GM18517 (cell line): ENCODE results near the gene MYL7.

Experiments used
- ATAC-seq: cut with Tn5 transposase; IDR thresholded peaks from one replicate; pipeline ENCODE4 v1.9.1; 2021; ENCODE audit warnings: mild to moderate bottlenecking, moderate library complexity; ENCODE audit not compliant: unreplicated experiment

MYL7 gene

DNA sequence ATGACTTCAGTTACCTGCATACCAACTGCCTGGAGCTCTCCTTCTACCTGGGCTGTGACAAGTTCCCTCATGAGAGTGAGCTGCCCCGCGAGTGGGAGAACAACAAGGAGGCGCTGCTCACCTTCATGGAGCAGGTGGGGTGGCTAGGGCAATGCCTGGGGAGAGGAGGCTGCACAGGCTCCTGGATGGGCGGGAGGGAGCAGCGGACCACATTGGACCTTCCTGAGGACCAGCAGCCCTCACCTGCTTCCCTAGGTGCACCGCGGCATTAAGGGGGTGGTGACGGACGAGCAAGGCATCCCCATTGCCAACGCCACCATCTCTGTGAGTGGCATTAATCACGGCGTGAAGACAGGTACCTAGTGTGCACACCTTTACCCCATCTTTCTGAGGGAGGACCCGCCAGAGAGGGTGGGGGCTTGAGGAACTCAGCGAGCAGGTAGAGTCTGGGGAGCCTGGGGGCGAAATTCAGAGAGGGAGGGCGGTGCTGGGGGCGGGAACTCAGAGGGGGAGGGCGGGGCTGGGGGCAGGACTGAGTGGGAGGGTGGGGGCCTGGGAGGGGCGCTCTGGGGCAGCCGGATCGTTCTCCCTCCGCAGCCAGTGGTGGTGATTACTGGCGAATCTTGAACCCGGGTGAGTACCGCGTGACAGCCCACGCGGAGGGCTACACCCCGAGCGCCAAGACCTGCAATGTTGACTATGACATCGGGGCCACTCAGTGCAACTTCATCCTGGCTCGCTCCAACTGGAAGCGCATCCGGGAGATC is 28.0 kb downstream of the MYL7 start:
- ATAC-seq: no peak

- no peak for ATAC-seq
Measured at GRCh38 chr7:44112231-44112996, 28.7 kb downstream of the MYL7 start.

DNA sequence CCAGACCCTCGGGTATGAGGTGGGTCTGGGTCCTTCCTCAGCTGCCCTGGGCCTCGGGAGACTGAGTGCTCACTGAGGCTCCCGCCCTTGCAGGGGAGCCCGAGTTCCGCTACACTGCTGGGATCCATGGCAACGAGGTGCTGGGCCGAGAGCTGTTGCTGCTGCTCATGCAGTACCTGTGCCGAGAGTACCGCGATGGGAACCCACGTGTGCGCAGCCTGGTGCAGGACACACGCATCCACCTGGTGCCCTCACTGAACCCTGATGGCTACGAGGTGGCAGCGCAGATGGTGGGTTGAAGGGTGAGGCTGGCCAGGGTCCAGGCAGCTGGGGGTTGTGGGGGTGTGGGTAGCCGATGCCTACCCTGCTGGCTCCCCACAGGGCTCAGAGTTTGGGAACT is 29.4 kb downstream of the MYL7 start:
- no peak for ATAC-seq

DNA sequence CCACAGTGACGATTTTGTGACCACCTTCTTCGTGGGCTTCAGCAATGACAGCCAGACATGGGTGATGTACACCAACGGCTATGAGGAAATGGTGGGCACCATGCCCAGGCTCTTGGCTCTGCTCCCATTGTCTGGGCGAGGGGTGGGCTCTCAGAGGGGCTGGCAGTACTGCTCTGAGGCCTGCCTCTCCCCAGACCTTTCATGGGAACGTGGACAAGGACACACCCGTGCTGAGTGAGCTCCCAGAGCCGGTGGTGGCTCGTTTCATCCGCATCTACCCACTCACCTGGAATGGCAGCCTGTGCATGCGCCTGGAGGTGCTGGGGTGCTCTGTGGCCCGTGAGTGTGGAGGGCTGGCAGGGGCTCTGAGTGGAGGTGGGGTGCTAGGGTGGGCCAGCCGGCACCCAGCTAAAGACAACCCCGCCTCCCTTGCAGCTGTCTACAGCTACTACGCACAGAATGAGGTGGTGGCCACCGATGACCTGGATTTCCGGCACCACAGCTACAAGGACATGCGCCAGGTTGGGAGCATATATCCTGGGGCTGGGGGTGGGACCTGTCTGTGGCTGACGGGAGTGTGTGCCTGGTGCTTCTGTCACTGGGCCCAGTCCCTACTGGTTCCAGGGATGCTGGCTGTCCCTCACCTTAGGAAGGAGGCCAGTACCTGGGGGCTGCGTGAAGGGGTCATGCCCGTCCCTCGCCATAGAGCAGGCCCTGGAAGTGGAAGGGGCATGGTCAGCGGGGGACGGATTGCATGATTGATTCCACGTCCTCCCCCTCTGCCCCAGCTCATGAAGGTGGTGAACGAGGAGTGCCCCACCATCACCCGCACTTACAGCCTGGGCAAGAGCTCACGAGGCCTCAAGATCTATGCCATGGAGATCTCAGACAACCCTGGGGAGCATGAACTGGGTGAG is 30.2 kb downstream of the MYL7 start:
- no peak for ATAC-seq

DNA sequence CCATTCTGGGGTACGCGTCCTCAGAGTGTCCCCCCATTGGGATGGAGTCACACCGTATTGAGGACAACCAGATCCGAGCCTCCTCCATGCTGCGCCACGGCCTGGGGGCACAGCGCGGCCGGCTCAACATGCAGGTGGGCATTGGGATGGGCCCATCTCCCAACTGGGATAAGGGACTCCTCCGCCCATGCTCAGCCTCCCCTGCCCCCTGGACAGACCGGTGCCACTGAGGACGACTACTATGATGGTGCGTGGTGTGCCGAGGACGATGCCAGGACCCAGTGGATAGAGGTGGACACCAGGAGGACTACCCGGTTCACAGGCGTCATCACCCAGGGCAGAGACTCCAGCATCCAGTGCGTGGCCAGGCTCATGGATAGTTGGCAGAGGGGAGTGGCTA is 31.1 kb downstream of the MYL7 start:
- no peak for ATAC-seq

DNA sequence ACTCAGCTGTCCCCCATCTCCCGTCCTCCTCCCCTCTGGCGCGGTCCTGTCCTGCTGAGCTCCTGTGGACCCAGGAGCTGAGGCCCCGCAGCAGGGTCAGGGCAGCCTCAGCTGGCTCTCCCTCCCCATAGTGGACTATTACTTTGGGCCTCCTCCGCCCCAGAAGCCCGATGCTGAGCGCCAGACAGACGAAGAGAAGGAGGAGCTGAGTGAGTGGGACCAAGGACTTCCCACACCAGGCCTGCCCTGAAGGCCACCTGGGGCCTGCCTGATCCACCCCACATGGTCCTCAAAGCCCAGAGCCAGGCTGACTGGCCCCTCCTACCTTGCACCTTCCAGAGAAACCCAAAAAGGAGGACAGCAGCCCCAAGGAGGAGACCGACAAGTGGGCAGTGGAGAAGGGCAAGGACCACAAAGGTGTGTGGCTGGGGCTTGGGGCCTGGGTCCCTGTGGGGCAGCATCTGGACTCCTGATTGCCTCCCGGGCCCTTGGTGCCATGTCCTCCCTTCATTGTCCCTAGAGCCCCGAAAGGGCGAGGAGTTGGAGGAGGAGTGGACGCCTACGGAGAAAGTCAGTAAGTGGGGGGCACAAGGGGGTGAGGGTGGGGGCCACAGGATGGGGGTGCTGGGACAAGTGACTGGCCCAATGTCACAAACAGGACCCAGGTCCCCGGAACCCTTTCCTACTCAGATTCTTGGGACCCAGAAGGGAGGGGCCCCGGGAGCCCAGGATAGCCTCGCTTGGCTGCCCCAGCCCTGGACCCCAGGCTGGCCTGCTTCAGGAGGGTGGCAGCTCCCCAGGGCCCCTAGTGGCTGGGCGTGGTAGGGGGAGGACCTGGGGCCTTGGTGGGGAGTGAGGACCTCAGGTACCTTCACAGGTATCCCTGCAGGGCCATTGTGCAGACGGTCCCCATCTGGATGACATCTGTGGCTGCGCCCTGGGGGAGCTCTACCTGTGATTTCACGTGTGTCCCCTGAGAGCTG is 32.1 kb downstream of the MYL7 start:
- no peak for ATAC-seq

GRCh38 chr7:44107961-44108767 is 33.0 kb downstream of the MYL7 start:
- no peak for ATAC-seq

- no peak for ATAC-seq
Measured at GRCh38 chr7:44107116-44107960, 33.8 kb downstream of the MYL7 start.

DNA sequence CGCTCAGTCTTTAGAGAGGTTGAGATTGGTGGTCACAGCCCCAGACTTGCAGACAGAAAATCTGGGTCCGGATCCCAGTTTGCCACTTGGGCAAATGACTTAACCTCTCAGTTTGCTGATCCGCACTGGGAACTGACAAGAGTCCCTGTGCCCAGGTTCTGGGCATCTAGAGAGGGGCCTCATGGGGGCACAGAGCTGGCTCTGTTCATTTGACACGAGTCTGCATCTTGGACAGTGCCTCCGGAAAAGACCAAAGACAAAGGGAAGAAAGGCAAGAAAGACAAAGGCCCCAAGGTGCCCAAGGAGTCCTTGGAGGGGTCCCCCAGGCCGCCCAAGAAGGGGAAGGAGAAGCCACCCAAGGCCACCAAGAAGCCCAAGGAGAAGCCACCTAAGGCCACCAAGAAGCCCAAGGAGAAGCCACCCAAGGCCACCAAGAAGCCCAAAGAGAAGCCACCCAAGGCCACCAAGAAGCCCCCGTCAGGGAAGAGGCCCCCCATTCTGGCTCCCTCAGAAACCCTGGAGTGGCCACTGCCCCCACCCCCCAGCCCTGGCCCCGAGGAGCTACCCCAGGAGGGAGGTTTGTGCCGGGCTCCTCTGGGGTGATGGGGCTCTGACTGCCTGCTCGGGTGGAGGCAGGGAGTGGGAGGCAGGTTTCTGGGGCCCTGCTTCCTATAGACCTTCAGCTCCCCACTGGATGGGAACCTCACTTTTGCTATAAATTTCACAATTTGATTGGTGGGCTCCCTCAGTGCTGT is 34.6 kb downstream of the MYL7 start:
- no peak for ATAC-seq

DNA sequence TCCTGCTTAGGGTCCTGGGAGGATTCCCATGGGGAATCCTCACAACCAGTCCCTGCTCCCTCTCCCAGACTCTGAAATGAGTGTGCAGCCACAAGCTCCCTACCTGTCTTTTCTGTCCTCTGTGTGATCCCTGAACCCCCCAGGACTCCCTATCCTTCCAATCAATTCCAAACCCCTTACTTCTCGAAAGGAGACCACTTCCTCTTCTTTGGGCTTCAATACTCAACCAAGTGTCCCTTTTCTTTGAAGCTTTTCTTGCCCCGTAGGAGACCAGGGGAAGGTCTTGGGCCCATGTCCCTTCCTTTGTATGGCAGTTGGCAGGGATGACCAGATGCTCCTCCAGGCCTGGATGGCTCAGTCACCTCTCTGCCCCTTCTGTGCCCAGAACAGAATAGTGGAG is 35.3 kb downstream of the MYL7 start:
- ATAC-seq: no peak

GRCh38 chr7:44104860-44105771 is 36.0 kb downstream of the MYL7 start:
- no peak for ATAC-seq

DNA sequence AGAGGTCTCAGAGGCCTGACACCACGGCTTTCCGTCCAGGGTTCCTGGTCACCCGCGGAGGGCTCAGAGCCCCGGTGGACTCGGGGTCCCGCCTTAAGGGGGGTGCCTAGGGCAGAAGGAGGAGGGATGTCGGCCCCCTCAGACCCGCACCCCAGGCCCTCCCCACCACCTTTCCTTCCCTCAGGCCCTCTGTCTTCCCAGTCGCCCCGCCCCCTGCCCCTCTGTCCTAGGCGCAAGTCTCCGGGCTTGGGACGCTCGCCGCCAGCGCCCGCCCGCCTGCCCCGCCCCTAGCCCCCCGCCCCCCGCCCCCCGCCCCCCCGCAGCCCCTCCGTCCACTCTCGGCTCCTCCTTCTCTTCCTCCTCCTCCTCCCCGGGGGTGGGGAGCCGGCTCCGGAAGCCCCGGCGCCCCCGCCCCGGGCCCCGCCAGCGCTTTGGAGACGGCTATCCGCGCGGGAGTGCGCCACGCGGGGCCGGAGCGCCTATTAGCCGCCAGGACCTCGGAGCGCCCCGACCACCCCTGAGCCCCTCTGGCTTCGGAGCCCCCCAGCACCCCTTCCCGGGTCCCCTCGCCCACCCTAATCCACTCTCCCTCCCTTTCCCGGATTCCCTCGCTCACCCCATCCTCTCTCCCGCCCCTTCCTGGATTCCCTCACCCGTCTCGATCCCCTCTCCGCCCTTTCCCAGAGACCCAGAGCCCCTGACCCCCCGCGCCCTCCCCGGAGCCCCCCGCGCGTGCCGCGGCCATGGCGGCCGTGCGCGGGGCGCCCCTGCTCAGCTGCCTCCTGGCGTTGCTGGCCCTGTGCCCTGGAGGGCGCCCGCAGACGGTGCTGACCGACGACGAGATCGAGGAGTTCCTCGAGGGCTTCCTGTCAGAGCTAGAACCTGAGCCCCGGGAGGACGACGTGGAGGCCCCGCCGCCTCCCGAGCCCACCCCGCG is 36.9 kb downstream of the MYL7 start, which contains the start of gene AEBP1:
Gene AEBP1, plus strand, starts transcription at position 423 of the 937 bp plus-strand sequence. Its CDS starts 321 bp downstream, at position 744.
- no peak for ATAC-seq

- no peak for ATAC-seq
Measured at GRCh38 chr7:44103566-44103922, 37.6 kb downstream of the MYL7 start.

GRCh38 chr7:44102846-44103565 is 38.1 kb downstream of the MYL7 start:
- no peak for ATAC-seq
